ENCODE data around the gene STOML1.

DNA sequence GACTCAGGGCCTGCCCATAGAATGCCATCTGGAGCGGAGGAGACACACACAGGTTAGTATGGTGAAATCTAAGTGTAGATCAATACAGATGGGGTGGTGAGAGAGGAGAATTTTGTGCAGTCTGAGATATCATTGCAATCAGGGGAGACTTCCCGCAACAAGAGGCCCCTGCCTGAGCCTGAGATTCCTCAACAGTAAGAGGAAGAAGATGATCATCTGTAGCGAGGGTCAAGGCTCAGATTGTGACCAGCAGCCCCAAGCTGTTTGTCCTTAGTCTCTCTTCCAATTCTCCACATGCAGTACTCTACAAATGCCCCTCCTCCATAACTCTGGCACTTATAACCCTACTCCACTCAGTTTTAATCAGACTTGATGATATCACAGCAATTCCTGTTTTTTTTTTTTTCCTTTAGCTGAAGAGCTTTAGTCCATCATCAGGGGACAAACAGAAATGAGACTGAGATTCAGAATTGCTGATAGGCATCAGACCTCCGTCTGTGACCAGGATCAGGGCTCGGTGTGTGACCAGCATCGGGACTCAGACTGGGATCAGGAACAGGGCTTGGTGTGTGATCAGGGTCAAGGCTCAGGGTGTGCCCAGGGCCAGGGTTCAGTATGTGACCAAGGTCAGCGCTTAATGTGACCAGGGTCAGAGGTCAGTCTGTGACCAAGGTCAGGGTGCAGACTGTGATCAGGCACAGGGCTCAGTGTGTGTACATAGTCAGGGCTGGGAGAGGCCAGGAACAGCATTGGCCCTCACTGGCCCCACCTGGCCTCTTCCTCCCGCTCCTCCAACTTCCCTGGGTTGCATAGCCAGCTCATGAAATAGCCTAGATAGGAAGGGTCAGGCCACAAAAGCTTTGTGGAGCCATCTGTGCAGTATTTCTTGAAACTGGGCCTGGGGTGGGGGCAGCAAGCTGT, 51.8 kb downstream of the STOML1 start:
- TF ChIP-seq, protein P1, sequence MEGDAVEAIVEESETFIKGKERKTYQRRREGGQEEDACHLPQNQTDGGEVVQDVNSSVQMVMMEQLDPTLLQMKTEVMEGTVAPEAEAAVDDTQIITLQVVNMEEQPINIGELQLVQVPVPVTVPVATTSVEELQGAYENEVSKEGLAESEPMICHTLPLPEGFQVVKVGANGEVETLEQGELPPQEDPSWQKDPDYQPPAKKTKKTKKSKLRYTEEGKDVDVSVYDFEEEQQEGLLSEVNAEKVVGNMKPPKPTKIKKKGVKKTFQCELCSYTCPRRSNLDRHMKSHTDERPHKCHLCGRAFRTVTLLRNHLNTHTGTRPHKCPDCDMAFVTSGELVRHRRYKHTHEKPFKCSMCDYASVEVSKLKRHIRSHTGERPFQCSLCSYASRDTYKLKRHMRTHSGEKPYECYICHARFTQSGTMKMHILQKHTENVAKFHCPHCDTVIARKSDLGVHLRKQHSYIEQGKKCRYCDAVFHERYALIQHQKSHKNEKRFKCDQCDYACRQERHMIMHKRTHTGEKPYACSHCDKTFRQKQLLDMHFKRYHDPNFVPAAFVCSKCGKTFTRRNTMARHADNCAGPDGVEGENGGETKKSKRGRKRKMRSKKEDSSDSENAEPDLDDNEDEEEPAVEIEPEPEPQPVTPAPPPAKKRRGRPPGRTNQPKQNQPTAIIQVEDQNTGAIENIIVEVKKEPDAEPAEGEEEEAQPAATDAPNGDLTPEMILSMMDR (IDR thresholded peaks at IDR 0.05) = no peak
- no peak for TF ChIP-seq POLR2A (IDR thresholded peaks at IDR 0.05)
